NB4 (cell line): Measurements from ENCODE around the gene NFS1.

ENCODE experiments used
- MYC ChIP-seq: IDR thresholded peaks from 2 replicates; pipeline ENCODE4 v1.6.1; 2011; ENCODE audit warnings: low read depth, low read length
- POLR2A ChIP-seq: IDR thresholded peaks from 2 replicates; pipeline ENCODE4 v1.6.1; 2011; ENCODE audit warnings: mild to moderate bottlenecking; ENCODE audit not compliant: insufficient read length; ENCODE audit errors: extremely low read depth
- TF ChIP-seq, protein P1 (sequence below): IDR thresholded peaks from one replicate; pipeline ENCODE4 v1.5.1; 2012; ENCODE audit warnings: low read depth, low read length
- TF ChIP-seq, protein P2 (sequence below): IDR thresholded peaks from 2 replicates; pipeline ENCODE4 v1.6.1; 2011; ENCODE audit warnings: low read depth, low read length

DNA sequence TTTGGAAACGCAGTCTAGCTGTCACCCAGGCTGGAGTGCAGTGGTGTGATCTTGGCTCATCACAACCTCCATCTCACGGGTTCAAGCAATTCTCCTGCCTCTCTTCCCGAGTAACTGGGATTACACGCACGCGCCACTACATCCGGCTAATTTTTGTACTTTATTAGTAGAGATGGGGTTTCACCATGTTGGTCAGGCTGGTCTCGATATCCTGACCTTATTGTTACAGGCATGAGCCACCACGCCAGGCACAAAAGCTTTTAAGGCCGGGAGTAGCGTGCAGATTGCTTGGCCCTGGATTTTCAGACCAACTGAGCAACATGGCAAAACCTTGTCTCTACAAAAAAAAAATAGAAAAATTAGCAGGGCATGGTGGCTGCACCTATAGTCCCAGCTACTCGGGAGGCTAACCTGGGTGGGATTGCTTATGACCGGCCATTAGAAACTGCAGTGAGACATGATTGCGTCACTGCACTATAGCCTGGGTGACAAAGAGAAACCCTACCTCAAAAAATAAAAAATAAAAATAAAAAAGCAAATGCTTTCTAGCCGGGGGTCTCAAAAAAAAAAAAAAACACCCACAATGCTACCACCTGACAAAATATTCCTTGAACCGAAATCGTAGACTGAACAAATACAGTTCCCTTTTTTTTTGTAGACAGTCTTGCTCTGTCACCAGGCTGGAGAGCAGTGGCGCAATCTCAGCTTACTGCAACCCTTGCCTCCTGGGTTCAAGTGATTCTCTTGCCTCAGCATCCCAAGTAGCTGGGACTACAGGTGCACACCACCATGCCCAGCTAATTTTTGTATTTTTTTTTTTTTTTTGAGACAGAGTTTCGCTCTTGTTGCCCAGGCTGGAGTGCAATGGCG is 27.9 kb upstream of the NFS1 start:
- TF ChIP-seq, protein P1, sequence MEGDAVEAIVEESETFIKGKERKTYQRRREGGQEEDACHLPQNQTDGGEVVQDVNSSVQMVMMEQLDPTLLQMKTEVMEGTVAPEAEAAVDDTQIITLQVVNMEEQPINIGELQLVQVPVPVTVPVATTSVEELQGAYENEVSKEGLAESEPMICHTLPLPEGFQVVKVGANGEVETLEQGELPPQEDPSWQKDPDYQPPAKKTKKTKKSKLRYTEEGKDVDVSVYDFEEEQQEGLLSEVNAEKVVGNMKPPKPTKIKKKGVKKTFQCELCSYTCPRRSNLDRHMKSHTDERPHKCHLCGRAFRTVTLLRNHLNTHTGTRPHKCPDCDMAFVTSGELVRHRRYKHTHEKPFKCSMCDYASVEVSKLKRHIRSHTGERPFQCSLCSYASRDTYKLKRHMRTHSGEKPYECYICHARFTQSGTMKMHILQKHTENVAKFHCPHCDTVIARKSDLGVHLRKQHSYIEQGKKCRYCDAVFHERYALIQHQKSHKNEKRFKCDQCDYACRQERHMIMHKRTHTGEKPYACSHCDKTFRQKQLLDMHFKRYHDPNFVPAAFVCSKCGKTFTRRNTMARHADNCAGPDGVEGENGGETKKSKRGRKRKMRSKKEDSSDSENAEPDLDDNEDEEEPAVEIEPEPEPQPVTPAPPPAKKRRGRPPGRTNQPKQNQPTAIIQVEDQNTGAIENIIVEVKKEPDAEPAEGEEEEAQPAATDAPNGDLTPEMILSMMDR = no peak
- TF ChIP-seq POLR2A (no peak), MYC (no peak)
- TF ChIP-seq, protein P2, sequence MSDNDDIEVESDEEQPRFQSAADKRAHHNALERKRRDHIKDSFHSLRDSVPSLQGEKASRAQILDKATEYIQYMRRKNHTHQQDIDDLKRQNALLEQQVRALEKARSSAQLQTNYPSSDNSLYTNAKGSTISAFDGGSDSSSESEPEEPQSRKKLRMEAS = no peak
